ENCODE results near the gene SRR. TPM values are rescaled to one million over a fixed set of nuclear protein-coding genes. Genes with fewer than 3 reads are reported as not detected.
"Not testable (repeated sequence)": the region's sequence is repeated elsewhere in the genome, so short reads cannot be mapped to it uniquely, and the experiment has no call there.

Gene SRR
- total RNA-seq (2021) = 41.8 and 52.3 TPM in 2 replicates
- Bru-seq, nascent RNA = percentile 76 among the genes with signal in this experiment
- percentile 66 among the genes with signal in this experiment for BruChase-seq, experiment 1, labeled RNA remaining after a 2-hour chase
- percentile 76 among the genes with signal in this experiment for BruChase-seq, experiment 2, labeled RNA remaining after a 6-hour chase
- long read RNA-seq, transcript SRR-201 (8 exons, 2,728 nt) = major isoform, 79 of 90 reads
- long read RNA-seq, partial matches to known transcripts = 3 of 90 reads
- long read RNA-seq, other reads (novel, unspliced or antisense) = 8 of 90 reads

GRCh38 chr17:2303204-2304188 lies at the start of gene SRR, which contains the start of gene SMG6:
SRR (plus strand) TSS chr17:2303950; CDS start chr17:2315561, 11,611 bp downstream.
SMG6 (minus strand) TSS chr17:2303785; CDS start chr17:2303720, 65 bp downstream.
- Histone ChIP-seq H3K79me2 (ENCODE audit: low read depth) (peaks cover 59% of the 10 kb centered on the region), H3K9me2 (ENCODE audit: insufficient read depth) (no peaks in the 10 kb centered on the region), H3K27me3 (ENCODE audit: insufficient read depth, low read depth) (no peaks in the 10 kb centered on the region), H3K4me1 (replicated peaks; ENCODE audit: insufficient read depth) (peaks cover 17% of the 10 kb centered on the region), H3K4me3 (peak within 1 kb of the TSS; percentile 94), H4K20me1 (ENCODE audit: insufficient read depth) (no peaks in the 10 kb centered on the region), H3K36me3 (ENCODE audit: low read depth) (no peaks in the 10 kb centered on the region), H3K4me2 (peak within 1 kb of the TSS; percentile 90), H3F3A (ENCODE audit: insufficient read depth, low read depth) (peaks cover 20% of the 10 kb centered on the region), H3K27ac (peak within 1 kb of the TSS; percentile 53), H3K9me3 (ENCODE audit: insufficient read depth, low read depth) (no peaks in the 10 kb centered on the region), H2AFZ (peak within 1 kb of the TSS; percentile 95)
- DNase-seq = peak; percentile 63 to 91
- no TSS peak for BruUV-seq (replicated peaks)
- TF ChIP-seq EZH2 (IDR thresholded peaks at IDR 0.05; ENCODE audit: low read depth) (no peak), CTCF (conservative IDR thresholded peaks at IDR 0.05) (no peak)
- intact Hi-C loops (cut with micrococcal nuclease; ENCODE audit: unreplicated experiment) = loop anchor here (2.0 to 5.0 kb wide), 3 partner anchors 43 to 99 kb away; partner anchors contain the start of gene MNT
- POLR2A ChIA-PET (ENCODE audit: unreplicated experiment) = interaction anchor here (0.6 to 1.0 kb wide), 14 partner anchors 10 to 587 kb away, joined by 3 to 10 read pairs (median 4); partner anchors contain the start of gene TSR1
- CTCF ChIA-PET = interaction anchor here (0.7 to 1.0 kb wide), 2 partner anchors 49 to 246 kb away, joined by 3 to 4 read pairs; no protein-coding TSS in a partner anchor

GRCh38 chr17:2258830-2259229 lies 44.9 kb upstream of the SRR start:
- H3K4me2 ChIP-seq; H4K20me1 ChIP-seq (ENCODE audit: insufficient read depth); BruUV-seq (replicated peaks); H3K9me3 ChIP-seq (ENCODE audit: insufficient read depth, low read depth); H3K27me3 ChIP-seq (ENCODE audit: insufficient read depth, low read depth); DNase-seq; intact Hi-C loops (cut with micrococcal nuclease; ENCODE audit: unreplicated experiment); H3K4me1 ChIP-seq (replicated peaks; ENCODE audit: insufficient read depth); H3K27ac ChIP-seq; H3K9me2 ChIP-seq (ENCODE audit: insufficient read depth); H3K4me3 ChIP-seq; H2AFZ ChIP-seq; H3K36me3 ChIP-seq (ENCODE audit: low read depth); H3K79me2 ChIP-seq (ENCODE audit: low read depth): not testable (repeated sequence)
- CTCF ChIA-PET = interaction anchor here (1.2 kb wide), 1 partner anchor 176 kb away, joined by 4 read pairs; no protein-coding TSS in a partner anchor
- POLR2A ChIA-PET (ENCODE audit: unreplicated experiment) = interaction anchor here (0.6 kb wide), 1 partner anchor 10 kb away, joined by 3 read pairs; no protein-coding TSS in a partner anchor
- peaks cover 16% of the 10 kb centered on the region; the same call in 1 of the 2 replicates for H3F3A ChIP-seq (ENCODE audit: insufficient read depth, low read depth)

GRCh38 chr17:2259769-2260536 lies 43.8 kb upstream of the SRR start:
- Histone ChIP-seq H3K36me3 (ENCODE audit: low read depth) (no peaks in the 10 kb centered on the region; the same call in 1 of the 2 replicates), H3K9me2 (ENCODE audit: insufficient read depth) (no peaks in the 10 kb centered on the region), H3F3A (ENCODE audit: insufficient read depth, low read depth) (peaks cover 16% of the 10 kb centered on the region; the same call in 1 of the 2 replicates), H3K4me2 (no peak overlapping the region), H3K27ac (no peak overlapping the region), H2AFZ (no peak overlapping the region), H3K79me2 (ENCODE audit: low read depth) (0 out of 2 replicates have a peak, but pooled peaks cover 3% of the 10 kb centered on the region), H3K9me3 (ENCODE audit: insufficient read depth, low read depth) (no peaks in the 10 kb centered on the region), H3K4me3 (no peak overlapping the region), H4K20me1 (ENCODE audit: insufficient read depth) (peaks cover 5% of the 10 kb centered on the region; the same call in 1 of the 2 replicates), H3K27me3 (ENCODE audit: insufficient read depth, low read depth) (no peaks in the 10 kb centered on the region), H3K4me1 (replicated peaks; ENCODE audit: insufficient read depth) (no peaks in the 10 kb centered on the region; the same call in 1 of the 2 replicates)
- POLR2A ChIA-PET (ENCODE audit: unreplicated experiment) = no interaction called here
- CTCF ChIA-PET = no interaction called here
- BruUV-seq (replicated peaks) = no TSS peak
- intact Hi-C loops (cut with micrococcal nuclease; ENCODE audit: unreplicated experiment) = no loop called here
- no peak for DNase-seq
- no peak for TF ChIP-seq CTCF (conservative IDR thresholded peaks at IDR 0.05)
- TF ChIP-seq EZH2 (IDR thresholded peaks at IDR 0.05; ENCODE audit: low read depth) = no peak
